ENCODE results near the gene CIRBP.
A peak's percentile ranks its signal among the peaks of the same experiment; 100 is the strongest.

Gene CIRBP

GRCh38 chr19:1271528-1272422 is 2.6 kb downstream of the CIRBP start:
- Histone ChIP-seq H3K4me2 (peak overlapping the region; percentile 99), H3K4me1 (peaks cover 81% of the 10 kb centered on the region)

GRCh38 chr19:1272423-1273262 is 3.5 kb downstream of the CIRBP start:
- Histone ChIP-seq H3K4me2 (peak overlapping the region; percentile 99), H3K9ac (peak overlapping the region; percentile 98; the same call in 1 of the 2 replicates)

More at GRCh38 chr19:1271528-1272422, 2.6 kb downstream of the CIRBP start:
- Histone ChIP-seq H3K4me3 (peak overlapping the region; percentile 81), H3K9ac (peak overlapping the region; percentile 98), H3K27me3 (no peaks in the 10 kb centered on the region), H4K20me1 (peaks cover 65% of the 10 kb centered on the region), H3K27ac (peak overlapping the region; percentile 99), H3K9me3 (no peaks in the 10 kb centered on the region), H3K36me3 (peaks cover 49% of the 10 kb centered on the region)
- no peak for TF ChIP-seq Cebpa-rat (IDR thresholded peaks at IDR 0.05)

GRCh38 chr19:1273263-1274041 is 4.3 kb downstream of the CIRBP start:
- no peaks in the 10 kb centered on the region for H3K27me3 ChIP-seq
- TF ChIP-seq Cebpa-rat (IDR thresholded peaks at IDR 0.05): no peak
- H4K20me1 ChIP-seq: peaks cover 72% of the 10 kb centered on the region
- peak overlapping the region; percentile 98; the same call in 1 of the 2 replicates for H3K9ac ChIP-seq
- peaks cover 64% of the 10 kb centered on the region for H3K36me3 ChIP-seq
- peak overlapping the region; percentile 99; the same call in 1 of the 2 replicates for H3K4me2 ChIP-seq
- no peak overlapping the region for H3K27ac ChIP-seq
- no peaks in the 10 kb centered on the region for H3K9me3 ChIP-seq
- no peak overlapping the region for H3K4me3 ChIP-seq
- peaks cover 77% of the 10 kb centered on the region for H3K4me1 ChIP-seq

More at GRCh38 chr19:1272423-1273262, 3.5 kb downstream of the CIRBP start:
- no peaks in the 10 kb centered on the region for H3K9me3 ChIP-seq
- H3K27me3 ChIP-seq: no peaks in the 10 kb centered on the region
- H3K27ac ChIP-seq: 0 out of 2 replicates have a peak overlapping the region, but pooled peaks have one; percentile 99
- peaks cover 72% of the 10 kb centered on the region for H4K20me1 ChIP-seq
- no peak overlapping the region for H3K4me3 ChIP-seq
- no peak for TF ChIP-seq Cebpa-rat (IDR thresholded peaks at IDR 0.05)
- peaks cover 81% of the 10 kb centered on the region for H3K4me1 ChIP-seq
- peaks cover 56% of the 10 kb centered on the region for H3K36me3 ChIP-seq

GRCh38 chr19:1274081-1274851 is 5.1 kb downstream of the CIRBP start:
- H3K36me3 ChIP-seq: peaks cover 72% of the 10 kb centered on the region
- peaks cover 80% of the 10 kb centered on the region for H4K20me1 ChIP-seq
- peak overlapping the region; percentile 95 for H3K9ac ChIP-seq

GRCh38 chr19:1274852-1275259 is 5.7 kb downstream of the CIRBP start:
- Histone ChIP-seq H3K27ac (peak overlapping the region; percentile 99), H3K4me3 (peak overlapping the region; percentile 80), H3K4me1 (peaks cover 74% of the 10 kb centered on the region), H3K4me2 (peak overlapping the region; percentile 99), H4K20me1 (peaks cover 80% of the 10 kb centered on the region), H3K36me3 (peaks cover 76% of the 10 kb centered on the region), H3K9me3 (no peaks in the 10 kb centered on the region), H3K9ac (peak overlapping the region; percentile 95), H3K27me3 (no peaks in the 10 kb centered on the region)
- TF ChIP-seq Cebpa-rat (IDR thresholded peaks at IDR 0.05): no peak

More at GRCh38 chr19:1274081-1274851, 5.1 kb downstream of the CIRBP start:
- TF ChIP-seq Cebpa-rat (IDR thresholded peaks at IDR 0.05): no peak
- Histone ChIP-seq H3K27me3 (no peaks in the 10 kb centered on the region), H3K27ac (peak overlapping the region; percentile 99), H3K4me2 (peak overlapping the region; percentile 99), H3K9me3 (no peaks in the 10 kb centered on the region), H3K4me1 (peaks cover 73% of the 10 kb centered on the region), H3K4me3 (peak overlapping the region; percentile 80)

GRCh38 chr19:1275260-1275975 is 6.3 kb downstream of the CIRBP start, which contains the start of gene FAM174C:
TSS of gene FAM174C (plus strand) at chr19:1275530. CDS start at chr19:1275550, 20 bp downstream.
- Histone ChIP-seq H3K9me3 (no peaks in the 10 kb centered on the region), H4K20me1 (peaks cover 80% of the 10 kb centered on the region), H3K4me1 (peaks cover 71% of the 10 kb centered on the region), H3K27ac (peak within 1 kb of the TSS; percentile 99), H3K4me3 (peak within 1 kb of the TSS; percentile 80), H3K27me3 (no peaks in the 10 kb centered on the region), H3K4me2 (peak within 1 kb of the TSS; percentile 100), H3K36me3 (peaks cover 75% of the 10 kb centered on the region), H3K9ac (peak within 1 kb of the TSS; percentile 95)
- no peak for TF ChIP-seq Cebpa-rat (IDR thresholded peaks at IDR 0.05)

- Histone ChIP-seq H4K20me1 (peaks cover 74% of the 10 kb centered on the region), H3K9me3 (no peaks in the 10 kb centered on the region), H3K36me3 (peaks cover 68% of the 10 kb centered on the region), H3K9ac (peak overlapping the region; percentile 95), H3K4me2 (peak overlapping the region; percentile 100), H3K4me1 (peaks cover 64% of the 10 kb centered on the region), H3K27ac (peak overlapping the region; percentile 99), H3K27me3 (no peaks in the 10 kb centered on the region), H3K4me3 (peak overlapping the region; percentile 80)
- no peak for TF ChIP-seq Cebpa-rat (IDR thresholded peaks at IDR 0.05)
These were observed 7.0 kb downstream of the CIRBP start for GRCh38 chr19:1275976-1276627.
